Retinal pigment epithelial cell (primary cell): Measurements from ENCODE around the gene ETV6.

Experiments
- DNase-seq: peaks from one replicate; pipeline ENCODE4 v3.0.0-alpha.2; 2010; ENCODE audit warnings: low read depth
- H3K4me3 ChIP-seq: 2 replicates; pipeline ENCODE4 v1.5.1; 2011; ENCODE audit warnings: mild to moderate bottlenecking, low read length, control low read depth, moderate library complexity
- CTCF ChIP-seq: conservative IDR thresholded peaks from 2 replicates; pipeline ENCODE4 v1.5.1; 2011; ENCODE audit warnings: low read depth, low read length, control low read depth, inconsistent platforms

ETV6 gene

DNA sequence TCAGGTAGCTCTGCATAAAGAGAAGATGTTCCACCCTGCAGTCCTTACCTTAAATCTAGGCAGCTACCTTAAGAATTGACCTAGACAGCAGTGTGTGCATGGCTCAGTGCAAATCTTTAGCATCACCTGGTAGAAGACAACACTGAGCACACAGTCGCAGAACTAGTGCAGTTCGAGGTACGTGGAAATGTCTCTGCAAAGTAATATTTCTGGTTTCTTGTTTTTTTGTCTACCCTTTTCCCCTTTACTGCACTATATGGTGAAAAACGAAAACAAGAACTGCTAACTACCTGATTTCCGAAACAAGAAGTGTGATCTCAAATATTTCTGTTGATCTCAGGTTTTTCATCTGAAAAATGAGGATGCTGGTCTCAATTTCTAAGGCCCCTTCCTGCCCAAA lies 82.5 kb downstream of the ETV6 start:
- H3K4me3 ChIP-seq: no peak overlapping the region
- TF ChIP-seq CTCF: no peak
- DNase-seq: no peak

DNA sequence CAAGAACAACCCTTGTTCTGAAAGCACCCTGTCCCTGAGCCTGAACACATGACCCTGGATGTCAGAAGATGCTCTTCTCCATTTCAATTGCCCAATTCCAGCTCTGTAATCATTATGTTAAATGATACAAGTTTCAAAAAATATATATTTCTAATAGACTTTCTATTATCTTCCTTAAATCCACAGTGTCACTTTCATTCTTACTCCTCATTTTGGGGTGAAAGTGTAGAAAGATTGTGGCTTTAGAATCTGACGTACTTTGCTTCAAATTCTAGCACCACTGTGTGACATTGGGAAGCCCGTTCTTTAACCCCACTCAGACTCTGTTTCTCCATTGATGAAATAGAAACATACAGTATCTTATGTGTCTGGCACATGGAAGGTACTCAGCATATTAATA lies 83.2 kb downstream of the ETV6 start:
- no peak for TF ChIP-seq CTCF
- H3K4me3 ChIP-seq: no peak overlapping the region
- DNase-seq: no peak

- DNase-seq: no peak
- TF ChIP-seq CTCF: no peak
- no peak overlapping the region for H3K4me3 ChIP-seq
These were observed 85.2 kb downstream of the ETV6 start for GRCh38 chr12:11734580-11735180.

DNA sequence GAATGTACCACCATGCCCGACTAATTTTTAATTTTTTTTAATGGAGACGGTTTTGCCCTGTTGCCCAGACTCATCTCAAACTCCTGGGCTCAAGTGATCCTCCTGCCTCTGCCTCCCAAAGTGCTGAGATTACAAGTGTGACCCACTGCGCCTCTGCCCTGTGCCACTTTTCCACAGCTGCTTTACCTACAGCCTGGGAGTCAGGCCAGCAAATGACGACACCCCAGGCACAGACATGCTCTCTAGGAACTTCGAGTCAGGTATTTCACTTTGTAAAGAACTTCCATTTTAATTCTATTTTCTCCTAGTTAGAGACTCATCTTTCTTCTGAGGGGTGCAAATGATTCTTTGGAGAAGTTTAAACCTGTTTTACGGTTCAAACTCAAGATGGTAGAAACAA lies 89.0 kb downstream of the ETV6 start:
- no peak overlapping the region for H3K4me3 ChIP-seq
- TF ChIP-seq CTCF: no peak
- DNase-seq: no peak

- H3K4me3 ChIP-seq: no peak overlapping the region
- TF ChIP-seq CTCF: no peak
- DNase-seq: no peak
These were observed 90.6 kb downstream of the ETV6 start for GRCh38 chr12:11739980-11740577.

- no peak overlapping the region for H3K4me3 ChIP-seq
- no peak for TF ChIP-seq CTCF
- no peak for DNase-seq
These were observed 92.1 kb downstream of the ETV6 start for GRCh38 chr12:11741434-11742092.
